ENCODE results near the gene MAN1A2. TPM values are rescaled to one million over a fixed set of nuclear protein-coding genes. Genes with fewer than 3 reads are reported as not detected.

Gene MAN1A2
- total and polyA plus RNA-seq, 10 of the 15 experiments (the other 5 are each of a cell fraction or from before 2014, with no cell fraction given): 2.8 to 23.6 (median 16.0) TPM

- no peak for TF ChIP-seq SIX5 (IDR thresholded peaks at IDR 0.05; ENCODE audit: low read depth, low read length, severe bottlenecking)
Measured at GRCh38 chr1:117501281-117501680, 134.0 kb downstream of the MAN1A2 start (continued).

GRCh38 chr1:117511273-117511672 lies 144.0 kb downstream of the MAN1A2 start:
- Histone ChIP-seq H3K9ac (ENCODE audit: control insufficient read depth, insufficient read depth, low read length) (no peak overlapping the region), H3K79me2 (ENCODE audit: control insufficient read depth, insufficient read depth, low read length) (no peaks in the 10 kb centered on the region), H3K4me1 (ENCODE audit: control insufficient read depth, insufficient read depth, low read length) (no peaks in the 10 kb centered on the region), H3K4me2 (ENCODE audit: control insufficient read depth, insufficient read depth) (no peak overlapping the region), H3K27me3 (replicated peaks in 1 of 2; ENCODE audit: control insufficient read depth in 2 of 2, insufficient read depth in 2 of 2, low read length in 1 of 2) (no peaks in the 10 kb centered on the region), H3K27ac (ENCODE audit: control insufficient read depth, insufficient read depth) (no peak overlapping the region), H2AFZ (ENCODE audit: control insufficient read depth, low read depth, low read length) (no peak overlapping the region), H3K36me3 (ENCODE audit: control insufficient read depth in 2 of 2, insufficient read depth in 2 of 2, low read length in 1 of 2) (peaks cover 0 to 3% of the 10 kb centered on the region in 2 experiments; a peak in 1 of 4 replicates), H3K9me3 (replicated peaks; ENCODE audit: control insufficient read depth, insufficient read depth, low read length) (no peaks in the 10 kb centered on the region), H3K4me3 (no peak overlapping the region), H4K20me1 (ENCODE audit: control insufficient read depth, insufficient read depth) (no peaks in the 10 kb centered on the region)
- DNase-seq (ENCODE audit: low read depth, low spot score): no peak
- CTCF ChIA-PET: interaction anchor here (1.4 to 10.6 kb wide), 5 partner anchors 8 to 384 kb away, joined by 3 to 142 read pairs (median 25); no protein-coding TSS in a partner anchor
- no peak for FAIRE-seq
- RAD21 ChIA-PET (ENCODE audit: unreplicated experiment): interaction anchor here (1.2 to 3.0 kb wide), 2 partner anchors 198 to 247 kb away, joined by 3 to 10 read pairs; no protein-coding TSS in a partner anchor
- SMC1A ChIA-PET (ENCODE audit: uncharacterized antibody, unreplicated experiment): interaction anchor here (3.7 kb wide), 1 partner anchor 24 kb away, joined by 16 read pairs; no protein-coding TSS in a partner anchor
- WGBS (ENCODE audit: insufficient coverage, insufficient replicate concordance, low lambda C conversion rate, missing lambda C conversion rate): 96% methylated on average over 3 of the region's 3 CpGs
- BruUV-seq (replicated peaks): no TSS peak
- POLR2A ChIA-PET: no interaction called here
- no peak for ATAC-seq
- in situ Hi-C loops (cut with MboI): no loop called here
- intact Hi-C loops (cut with micrococcal nuclease; ENCODE audit: unreplicated experiment): loop anchor here (5.0 kb wide), 1 partner anchor 386 kb away; no protein-coding TSS in a partner anchor
- TF ChIP-seq ZBTB33 (IDR thresholded peaks at IDR 0.05) (no peak), BMI1 (IDR thresholded peaks at IDR 0.05; ENCODE audit: borderline replicate concordance) (no peak), ZBED1 (IDR thresholded peaks at IDR 0.05; ENCODE audit: borderline replicate concordance) (no peak), NKRF (conservative IDR thresholded peaks at IDR 0.05) (no peak), MAX (IDR thresholded peaks at IDR 0.05; ENCODE audit: low read depth, low read length) (no peak), GABPA (IDR thresholded peaks at IDR 0.05; ENCODE audit: low read depth) (no peak), PML (IDR thresholded peaks at IDR 0.05; ENCODE audit: low read length) (no peak), BCLAF1 (IDR thresholded peaks at IDR 0.05) (no peak), ZNF592 (IDR thresholded peaks at IDR 0.05) (no peak), SUZ12 (IDR thresholded peaks at IDR 0.05; ENCODE audit: unreplicated experiment) (no peak)
